Activated naive CD8-positive, alpha-beta T cell treated with anti-CD3 and anti-CD28 coated beads for 36 hours (primary cell): ENCODE measurements around the gene SPTAN1. TPM values are rescaled to one million over a fixed set of nuclear protein-coding genes. Genes with fewer than 3 reads are reported as not detected.

Source experiments
- total RNA-seq, 2 experiments: library from RNA; stranded (reverse); gene quantifications; one replicate each; pipeline ENCODE4 v1.2.3, GENCODE V29; 2021

The SPTAN1 gene
- total RNA-seq, 2 experiments from 2014 or later = 142 to 143 TPM

Other genes starting within 250 kb of the SPTAN1 start
- gene TRUB2, start 230.1 kb upstream of the SPTAN1 start, total RNA-seq = 10 to 100 TPM; 43.5 to 45.4 TPM
- 10 to 100 TPM; 41.4 to 45.6 TPM for gene COQ4, start 229.7 kb upstream of the SPTAN1 start, total RNA-seq
- gene SLC27A4, start 212.1 kb upstream of the SPTAN1 start, total RNA-seq = 10 to 100 TPM; 21.0 to 22.8 TPM
- gene URM1, start 181.2 kb upstream of the SPTAN1 start, total RNA-seq = 10 to 100 TPM; 81.7 to 85.6 TPM
- gene CERCAM, start 131.7 kb upstream of the SPTAN1 start, total RNA-seq = 1 to 10 TPM; 1.4 to 2.2 TPM
- gene ODF2, start 96.6 kb upstream of the SPTAN1 start, total RNA-seq = 10 to 100 TPM; 72.7 to 76.1 TPM
- 10 to 100 TPM; 45.1 to 45.8 TPM for gene GLE1, start 47.9 kb upstream of the SPTAN1 start, total RNA-seq
- gene DYNC2I2, start 104.3 kb downstream of the SPTAN1 start, total RNA-seq = 10 to 100 TPM; 34.3 to 38.1 TPM
- 100 to 1,000 TPM; 953 to 971 TPM for gene SET, start 136.6 kb downstream of the SPTAN1 start, total RNA-seq
- 1 to 10 TPM; 7.2 to 7.8 TPM for gene PKN3, start 149.9 kb downstream of the SPTAN1 start, total RNA-seq
- gene ZDHHC12, start 171.5 kb downstream of the SPTAN1 start, total RNA-seq = 10 to 100 TPM; 47.1 to 52.6 TPM
- gene ZER1, start 219.3 kb downstream of the SPTAN1 start, total RNA-seq = 10 to 100 TPM; 13.7 to 14.4 TPM
- gene TBC1D13, start 234.7 kb downstream of the SPTAN1 start, total RNA-seq = 10 to 100 TPM; 16.3 to 18.8 TPM